B cell (primary cell): ENCODE measurements around the gene COQ8A.

Experiments used
- EZH2 ChIP-seq: IDR thresholded peaks from 2 replicates; pipeline ENCODE4 v1.6.1; 2012; ENCODE audit warnings: borderline replicate concordance, low read depth, mild to moderate bottlenecking, moderate library complexity, low read length; ENCODE audit not compliant: insufficient read depth, poor library complexity, severe bottlenecking
- TF ChIP-seq, protein P1 (sequence below): fragments of 200-600 bp; IDR thresholded peaks from one replicate; pipeline ENCODE4 v1.8.0; 2022; ENCODE audit warnings: antibody characterized with exemption, mild to moderate bottlenecking

DNA sequence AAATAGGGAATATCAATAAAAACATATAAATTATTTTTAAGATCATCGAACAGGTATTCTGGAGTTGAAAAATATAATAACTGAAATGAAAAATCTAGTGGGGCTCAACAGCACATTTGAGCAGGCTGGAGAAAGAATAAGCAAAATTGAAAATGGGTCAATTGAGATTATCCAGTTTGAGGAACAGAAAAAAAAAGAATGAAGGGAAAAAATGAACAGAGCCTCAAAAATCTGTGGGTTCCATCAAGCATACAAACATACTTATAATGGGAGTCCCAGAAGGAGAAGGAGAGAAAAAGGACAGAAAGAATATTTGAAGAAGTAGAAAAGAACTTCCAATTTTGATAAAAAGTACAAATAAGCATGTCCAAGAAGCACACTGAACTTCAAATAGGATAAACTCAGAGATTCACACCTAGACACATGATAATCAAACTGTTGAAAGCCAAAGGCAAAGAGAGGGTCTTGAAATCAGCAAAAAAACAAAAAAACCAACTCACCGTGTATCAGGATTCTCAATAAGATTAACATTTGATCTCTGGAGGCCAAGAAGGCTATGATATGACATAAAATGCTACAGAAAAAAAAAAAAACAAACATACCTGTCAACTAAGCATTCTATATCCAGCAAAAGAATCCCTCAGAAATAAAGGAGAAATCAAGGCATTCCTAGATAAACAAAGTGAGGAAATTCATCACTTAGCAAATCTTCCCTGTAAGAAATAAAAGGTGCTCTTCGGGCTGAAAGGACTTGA is 5.4 kb upstream of the COQ8A start:
- TF ChIP-seq, protein P1, sequence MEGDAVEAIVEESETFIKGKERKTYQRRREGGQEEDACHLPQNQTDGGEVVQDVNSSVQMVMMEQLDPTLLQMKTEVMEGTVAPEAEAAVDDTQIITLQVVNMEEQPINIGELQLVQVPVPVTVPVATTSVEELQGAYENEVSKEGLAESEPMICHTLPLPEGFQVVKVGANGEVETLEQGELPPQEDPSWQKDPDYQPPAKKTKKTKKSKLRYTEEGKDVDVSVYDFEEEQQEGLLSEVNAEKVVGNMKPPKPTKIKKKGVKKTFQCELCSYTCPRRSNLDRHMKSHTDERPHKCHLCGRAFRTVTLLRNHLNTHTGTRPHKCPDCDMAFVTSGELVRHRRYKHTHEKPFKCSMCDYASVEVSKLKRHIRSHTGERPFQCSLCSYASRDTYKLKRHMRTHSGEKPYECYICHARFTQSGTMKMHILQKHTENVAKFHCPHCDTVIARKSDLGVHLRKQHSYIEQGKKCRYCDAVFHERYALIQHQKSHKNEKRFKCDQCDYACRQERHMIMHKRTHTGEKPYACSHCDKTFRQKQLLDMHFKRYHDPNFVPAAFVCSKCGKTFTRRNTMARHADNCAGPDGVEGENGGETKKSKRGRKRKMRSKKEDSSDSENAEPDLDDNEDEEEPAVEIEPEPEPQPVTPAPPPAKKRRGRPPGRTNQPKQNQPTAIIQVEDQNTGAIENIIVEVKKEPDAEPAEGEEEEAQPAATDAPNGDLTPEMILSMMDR = no peak
- TF ChIP-seq EZH2 = no peak
